Sigmoid colon (tissue), 4 donors: Measurements from ENCODE around the gene BTBD9.

Experiments
- EP300 ChIP-seq, 4 donors: sonication (generic); formaldehyde crosslinking; IDR thresholded peaks; one replicate each; pipeline ENCODE4 v1.6.1; 2017; ENCODE audit warnings: antibody characterized with exemption in 4 of 4
- POLR2A ChIP-seq, 2 donors: fragments of 450-650 bp; IDR thresholded peaks; one replicate each; pipeline ENCODE4 v1.6.1; 2016; ENCODE audit warnings: antibody characterized with exemption in 2 of 2, mild to moderate bottlenecking in 2 of 2, moderate library complexity in 2 of 2
- TF ChIP-seq, protein P1 (sequence below), 4 experiments: fragments of 450-650 bp in 3 of 4; fragments of 200-600 bp in 1 of 4; IDR thresholded peaks; one replicate each; pipeline ENCODE4 v1.5.1; 2016 to 2019; ENCODE audit warnings: antibody characterized with exemption in 4 of 4, mild to moderate bottlenecking in 3 of 4, moderate library complexity in 2 of 4

DNA sequence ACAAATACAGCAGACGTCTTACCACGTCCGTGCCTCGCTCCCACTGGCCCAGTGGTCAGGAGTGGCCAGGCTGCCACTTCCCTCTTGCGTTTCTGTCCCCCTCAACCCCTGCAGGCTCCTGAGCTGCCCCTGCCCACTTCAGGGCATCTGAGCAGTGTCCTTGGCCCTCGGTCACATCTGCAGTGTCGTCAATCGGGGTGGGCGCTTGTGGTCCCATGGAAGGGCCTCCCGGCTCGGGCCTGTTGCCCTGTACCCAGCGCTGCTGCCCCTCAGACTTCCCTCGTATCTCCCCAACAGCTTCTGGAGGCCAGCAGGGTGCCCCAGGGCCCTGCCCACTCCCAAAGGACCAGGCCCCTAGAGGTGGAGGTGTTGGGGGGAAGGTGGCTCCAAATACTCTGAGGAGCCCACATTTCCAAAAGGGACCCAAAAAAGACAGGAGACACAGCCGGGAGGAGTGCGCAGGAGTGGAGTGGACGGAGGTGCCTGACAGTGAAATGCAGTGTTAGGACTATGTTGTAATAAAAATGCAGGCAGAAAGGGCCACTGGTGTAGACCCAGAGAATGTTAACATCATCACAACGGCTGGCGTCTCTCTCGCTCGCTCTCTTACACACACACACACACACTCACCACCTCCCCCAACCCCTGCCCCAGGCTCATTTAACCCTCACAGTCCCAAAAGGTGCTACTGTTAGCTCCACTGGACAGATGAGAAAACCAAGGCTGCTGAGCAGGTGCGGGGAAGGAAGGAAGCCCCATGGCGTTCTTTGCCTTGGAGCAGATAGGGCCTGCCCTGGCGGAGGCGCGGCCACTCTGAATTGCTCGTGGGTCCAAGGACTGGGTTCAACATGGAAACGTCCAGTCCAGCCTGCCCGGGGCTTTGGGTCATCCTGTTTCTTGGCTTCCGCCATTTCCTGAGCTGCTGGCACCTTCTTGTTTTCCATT is 476.3 kb downstream of the BTBD9 start:
- TF ChIP-seq, protein P1, sequence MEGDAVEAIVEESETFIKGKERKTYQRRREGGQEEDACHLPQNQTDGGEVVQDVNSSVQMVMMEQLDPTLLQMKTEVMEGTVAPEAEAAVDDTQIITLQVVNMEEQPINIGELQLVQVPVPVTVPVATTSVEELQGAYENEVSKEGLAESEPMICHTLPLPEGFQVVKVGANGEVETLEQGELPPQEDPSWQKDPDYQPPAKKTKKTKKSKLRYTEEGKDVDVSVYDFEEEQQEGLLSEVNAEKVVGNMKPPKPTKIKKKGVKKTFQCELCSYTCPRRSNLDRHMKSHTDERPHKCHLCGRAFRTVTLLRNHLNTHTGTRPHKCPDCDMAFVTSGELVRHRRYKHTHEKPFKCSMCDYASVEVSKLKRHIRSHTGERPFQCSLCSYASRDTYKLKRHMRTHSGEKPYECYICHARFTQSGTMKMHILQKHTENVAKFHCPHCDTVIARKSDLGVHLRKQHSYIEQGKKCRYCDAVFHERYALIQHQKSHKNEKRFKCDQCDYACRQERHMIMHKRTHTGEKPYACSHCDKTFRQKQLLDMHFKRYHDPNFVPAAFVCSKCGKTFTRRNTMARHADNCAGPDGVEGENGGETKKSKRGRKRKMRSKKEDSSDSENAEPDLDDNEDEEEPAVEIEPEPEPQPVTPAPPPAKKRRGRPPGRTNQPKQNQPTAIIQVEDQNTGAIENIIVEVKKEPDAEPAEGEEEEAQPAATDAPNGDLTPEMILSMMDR (IDR thresholded peaks at IDR 0.05), result no peak
- no peak for TF ChIP-seq POLR2A (IDR thresholded peaks at IDR 0.05)
- no peak for TF ChIP-seq EP300 (IDR thresholded peaks at IDR 0.05)
